Hepatocyte (in vitro differentiated cells): ENCODE results near the gene ABHD17A. TPM values are rescaled to one million over a fixed set of nuclear protein-coding genes. Genes with fewer than 3 reads are reported as not detected.

Experiments used
- DNase-seq: peaks from one replicate; pipeline ENCODE4 v3.0.0-alpha.2; 2016; ENCODE audit warnings: low spot score
- H2AFZ ChIP-seq: fragments of 200-600 bp; sonication (generic); 2 replicates; pipeline ENCODE4 v1.6.0; 2016; ENCODE audit warnings: antibody characterized with exemption, mild to moderate bottlenecking
- H3K27ac ChIP-seq: fragments of 200-600 bp; sonication (generic); 2 replicates; pipeline ENCODE4 v1.5.1; 2016; ENCODE audit warnings: mild to moderate bottlenecking
- H3K27me3 ChIP-seq: fragments of 200-600 bp; sonication (generic); 2 replicates; pipeline ENCODE4 v1.6.1; 2016
- H3K36me3 ChIP-seq: fragments of 200-600 bp; sonication (generic); replicated peaks from 2 replicates; pipeline ENCODE4 v1.5.1; 2016; ENCODE audit warnings: low read depth; ENCODE audit not compliant: insufficient read depth
- H3K4me1 ChIP-seq: fragments of 200-600 bp; sonication (generic); 2 replicates; pipeline ENCODE4 v1.5.1; 2016; ENCODE audit warnings: mild to moderate bottlenecking, moderate library complexity; ENCODE audit not compliant: insufficient read depth
- H3K4me2 ChIP-seq: fragments of 200-600 bp; sonication (generic); 2 replicates; pipeline ENCODE4 v1.6.0; 2016
- H3K4me3 ChIP-seq: fragments of 200-600 bp; sonication (generic); 2 replicates; pipeline ENCODE4 v1.5.1; 2016; ENCODE audit warnings: mild to moderate bottlenecking
- H3K79me2 ChIP-seq: fragments of 200-600 bp; sonication (generic); 2 replicates; pipeline ENCODE4 v1.6.0; 2017; ENCODE audit warnings: mild to moderate bottlenecking
- H3K9me2 ChIP-seq: fragments of 200-600 bp; sonication (generic); replicated peaks from 2 replicates; pipeline ENCODE4 v1.6.0; 2017; ENCODE audit warnings: mild to moderate bottlenecking; ENCODE audit not compliant: insufficient read depth
- H3K9me3 ChIP-seq: fragments of 200-600 bp; sonication (generic); 2 replicates; pipeline ENCODE4 v1.5.1; 2016; ENCODE audit warnings: low read depth, mild to moderate bottlenecking
- H4K20me1 ChIP-seq: fragments of 200-600 bp; sonication (generic); 2 replicates; pipeline ENCODE4 v1.6.0; 2016; ENCODE audit warnings: mild to moderate bottlenecking; ENCODE audit not compliant: insufficient read depth, poor library complexity, severe bottlenecking
- CTCF ChIP-seq: fragments of 200-600 bp; sonication (generic); IDR thresholded peaks from 2 replicates; pipeline ENCODE4 v1.5.1; 2016; ENCODE audit warnings: antibody characterized with exemption, mild to moderate bottlenecking; ENCODE audit not compliant: poor library complexity
- EZH2 ChIP-seq: fragments of 200-600 bp; sonication (generic); IDR thresholded peaks from 2 replicates; pipeline ENCODE4 v1.6.1; 2016; ENCODE audit warnings: antibody characterized with exemption, mild to moderate bottlenecking, borderline replicate concordance
- EZH2phosphoT487 ChIP-seq: fragments of 200-600 bp; sonication (generic); IDR thresholded peaks from one replicate; pipeline ENCODE4 v1.6.1; 2018; ENCODE audit warnings: antibody characterized with exemption, mild to moderate bottlenecking, low read depth, moderate library complexity; ENCODE audit not compliant: unreplicated experiment, severe bottlenecking
- WGBS: methylation state at CpG from one replicate; pipeline ENCODE4 v1.1.6; 2016; ENCODE audit warnings: low lambda C conversion rate; ENCODE audit errors: missing lambda C conversion rate; 5-methylcytosine and 5-hydroxymethylcytosine counted together
- polyA plus RNA-seq: library from polyadenylated mRNA; unstranded; fragments of >200 nt; fragmentation: Nextera tagmentation; extraction: Ambion mirVana; gene quantifications from 2 replicates; pipeline ENCODE4 v1.2.1, GENCODE V29; 2016
- total RNA-seq: library from RNA; depleted of rRNA; stranded (reverse); fragments of >200 nt; gene quantifications from 2 replicates; pipeline ENCODE4 v1.2.3, GENCODE V29; 2014

ABHD17A gene
- total and polyA plus RNA-seq, 2 experiments from 2014 or later, result 62.5 to 102 TPM

- Histone ChIP-seq H3K4me3 (no peak overlapping the region), H3K27me3 (no peaks in the 10 kb centered on the region), H4K20me1 (peaks cover 50% of the 10 kb centered on the region), H2AFZ (no peak overlapping the region), H3K9me3 (no peaks in the 10 kb centered on the region), H3K36me3 (no peaks in the 10 kb centered on the region), H3K79me2 (peaks cover 89% of the 10 kb centered on the region), H3K27ac (peak overlapping the region; percentile 51), H3K9me2 (no peaks in the 10 kb centered on the region), H3K4me2 (peak overlapping the region; percentile 50), H3K4me1 (peaks cover 15% of the 10 kb centered on the region)
- TF ChIP-seq EZH2phosphoT487 (no peak), EZH2 (no peak), CTCF (no peak)
- WGBS, result 87% methylated on average over 10 of the region's 10 CpGs
- no peak for DNase-seq
Observed at GRCh38 chr19:1909761-1910080, 24.4 kb upstream of the ABHD17A start.

- peaks cover 36% of the 10 kb centered on the region for H4K20me1 ChIP-seq
- peaks cover 15% of the 10 kb centered on the region for H3K4me1 ChIP-seq
- no peak overlapping the region for H2AFZ ChIP-seq
- H3K9me2 ChIP-seq, result no peaks in the 10 kb centered on the region
- H3K27ac ChIP-seq, result peak overlapping the region; percentile 88
- H3K9me3 ChIP-seq, result no peaks in the 10 kb centered on the region
- peak overlapping the region; percentile 65 for H3K4me2 ChIP-seq
- H3K27me3 ChIP-seq, result no peaks in the 10 kb centered on the region
- TF ChIP-seq CTCF (no peak), EZH2 (no peak), EZH2phosphoT487 (no peak)
- no peaks in the 10 kb centered on the region for H3K36me3 ChIP-seq
- peaks cover 78% of the 10 kb centered on the region for H3K79me2 ChIP-seq
- WGBS, result 95% methylated on average over 13 of the region's 13 CpGs
- H3K4me3 ChIP-seq, result no peak overlapping the region
- DNase-seq, result no peak
Observed at GRCh38 chr19:1908364-1908678, 23.0 kb upstream of the ABHD17A start.

GRCh38 chr19:1907563-1908363, 22.5 kb upstream of the ABHD17A start:
- no peak overlapping the region for H3K4me3 ChIP-seq

More at GRCh38 chr19:1907563-1908363, 22.5 kb upstream of the ABHD17A start:
- TF ChIP-seq CTCF, result no peak
- no peak for TF ChIP-seq EZH2phosphoT487
- no peak for TF ChIP-seq EZH2
- peak overlapping the region; percentile 88 for H3K27ac ChIP-seq
- peak; percentile 73 for DNase-seq
- no peaks in the 10 kb centered on the region for H3K36me3 ChIP-seq
- peaks cover 72% of the 10 kb centered on the region for H3K79me2 ChIP-seq
- WGBS, result 80% methylated on average over 42 of the region's 43 CpGs
- H4K20me1 ChIP-seq, result peaks cover 31% of the 10 kb centered on the region
- no peak overlapping the region for H2AFZ ChIP-seq
- H3K9me2 ChIP-seq, result no peaks in the 10 kb centered on the region
- H3K9me3 ChIP-seq, result no peaks in the 10 kb centered on the region
- H3K27me3 ChIP-seq, result no peaks in the 10 kb centered on the region
- H3K4me1 ChIP-seq, result peaks cover 15% of the 10 kb centered on the region
- peak overlapping the region; percentile 65 for H3K4me2 ChIP-seq
